CD14-positive monocyte (primary cell): Measurements from ENCODE around the gene SPIRE2. TPM values are rescaled to one million over a fixed set of nuclear protein-coding genes. Genes with fewer than 3 reads are reported as not detected.

Source experiments
- DNase-seq, 3 donors: peaks; one replicate each; pipeline ENCODE4 v3.0.0-alpha.2; 2011 to 2022
- H2AFZ ChIP-seq: 2 replicates; pipeline ENCODE4 v1.6.0; 2012; ENCODE audit warnings: mild to moderate bottlenecking, low read depth, low read length, inconsistent platforms; ENCODE audit not compliant: insufficient read depth, poor library complexity, severe bottlenecking
- H3K27ac ChIP-seq, 2 donors: 1 replicate in 1 of 2; 2 replicates in 1 of 2; pipeline ENCODE4 v1.5.1; 2012 to 2013; ENCODE audit warnings: low read length in 2 of 2, control low read depth in 1 of 2, inconsistent platforms in 1 of 2, low read depth in 1 of 2, mild to moderate bottlenecking in 1 of 2
- H3K27me3 ChIP-seq, 2 donors: one replicate each; pipeline versions ENCODE4 v1.6.0 to v1.6.1; 2011 to 2013; ENCODE audit warnings: low read length in 2 of 2; ENCODE audit not compliant: control insufficient read depth in 2 of 2, insufficient read depth in 2 of 2
- H3K36me3 ChIP-seq, 2 donors: replicated peaks in 1 of 2; 1 replicate in 1 of 2; 2 replicates in 1 of 2; pipeline versions ENCODE4 v1.5.1 to v1.6.1; 2012 to 2013; ENCODE audit warnings: low read length in 2 of 2, control low read depth in 1 of 2, inconsistent platforms in 1 of 2, mild to moderate bottlenecking in 1 of 2; ENCODE audit not compliant: insufficient read depth in 2 of 2, control insufficient read depth in 1 of 2
- H3K4me1 ChIP-seq, 2 donors: 1 replicate in 1 of 2; 2 replicates in 1 of 2; pipeline versions ENCODE4 v1.5.1 to v1.6.1; 2012 to 2013; ENCODE audit warnings: low read length in 2 of 2, control low read depth in 1 of 2, inconsistent platforms in 1 of 2, mild to moderate bottlenecking in 1 of 2, moderate library complexity in 1 of 2; ENCODE audit not compliant: insufficient read depth in 2 of 2, control insufficient read depth in 1 of 2
- H3K4me2 ChIP-seq: replicated peaks from 2 replicates; pipeline ENCODE3; 2012; ENCODE audit warnings: low read length, moderate library complexity, mild to moderate bottlenecking; ENCODE audit not compliant: poor library complexity, severe bottlenecking; ENCODE audit errors: extremely low read depth
- H3K4me3 ChIP-seq, 3 experiments: fragments of 200-600 bp in 1 of 3; sonication (generic) in 1 of 3; replicated peaks in 1 of 3; 1 replicate in 2 of 3; 2 replicates in 1 of 3; pipeline ENCODE4 v1.5.1; 2011 to 2013; ENCODE audit warnings: low read length in 3 of 3, mild to moderate bottlenecking in 3 of 3, control low read depth in 2 of 3, low read depth in 2 of 3, inconsistent platforms in 1 of 3, moderate library complexity in 1 of 3
- H3K79me2 ChIP-seq: 2 replicates; pipeline ENCODE4 v1.6.0; 2012; ENCODE audit warnings: mild to moderate bottlenecking, control low read depth, inconsistent platforms, low read length, moderate library complexity; ENCODE audit not compliant: insufficient read depth
- H3K9ac ChIP-seq: 2 replicates; pipeline ENCODE4 v1.6.0; 2017; ENCODE audit warnings: low read length, mild to moderate bottlenecking; ENCODE audit not compliant: insufficient read depth, poor library complexity, severe bottlenecking
- H3K9me3 ChIP-seq, 2 donors: replicated peaks in 1 of 2; 1 replicate in 1 of 2; 2 replicates in 1 of 2; pipeline versions ENCODE4 v1.5.1 to v1.6.1; 2012 to 2013; ENCODE audit warnings: low read length in 2 of 2, control low read depth in 1 of 2; ENCODE audit not compliant: control insufficient read depth in 1 of 2, insufficient read depth in 1 of 2
- H4K20me1 ChIP-seq: 2 replicates; pipeline ENCODE4 v1.6.0; 2012; ENCODE audit warnings: mild to moderate bottlenecking, low read length, control low read depth, moderate library complexity; ENCODE audit not compliant: insufficient read depth
- H3K27ac Mint-ChIP-seq, 7 donors: one replicate each; pipeline ENCODE4 v1.8.0; 2020; ENCODE audit warnings: mild to moderate bottlenecking in 7 of 7, mixed read lengths in 7 of 7, moderate library complexity in 6 of 7, inconsistent platforms in 2 of 7
- H3K27me3 Mint-ChIP-seq, 3 donors: one replicate each; pipeline ENCODE4 v1.8.0; 2021 to 2022; ENCODE audit warnings: low read depth in 3 of 3, mild to moderate bottlenecking in 3 of 3, mixed read lengths in 3 of 3, moderate library complexity in 3 of 3, inconsistent platforms in 1 of 3
- H3K36me3 Mint-ChIP-seq, 2 donors: one replicate each; pipeline ENCODE4 v1.8.0; 2020; ENCODE audit warnings: mixed read lengths in 2 of 2, inconsistent platforms in 1 of 2, mild to moderate bottlenecking in 1 of 2
- H3K4me1 Mint-ChIP-seq: one replicate; pipeline ENCODE4 v1.8.0; 2020; ENCODE audit warnings: mild to moderate bottlenecking, mixed read lengths
- H3K4me3 Mint-ChIP-seq, 2 donors: one replicate each; pipeline ENCODE4 v1.8.0; 2020; ENCODE audit warnings: mild to moderate bottlenecking in 2 of 2, mixed read lengths in 2 of 2, moderate library complexity in 1 of 2
- H3K9me3 Mint-ChIP-seq, 7 donors: one replicate each; pipeline ENCODE4 v1.8.0; 2020 to 2022; ENCODE audit warnings: mixed read lengths in 7 of 7, mild to moderate bottlenecking in 6 of 7, moderate library complexity in 6 of 7, inconsistent platforms in 2 of 7
- CTCF ChIP-seq: fragments of 200-600 bp; IDR thresholded peaks from one replicate; pipeline ENCODE4 v1.8.0; 2022; ENCODE audit warnings: antibody characterized with exemption, mild to moderate bottlenecking
- WGBS: methylation state at CpG from one replicate; pipeline ENCODE4 v1.1.5; 2013; ENCODE audit warnings: missing lambda C conversion rate; ENCODE audit not compliant: insufficient coverage; 5-methylcytosine and 5-hydroxymethylcytosine counted together
- intact Hi-C, 2 donors: fragments of 100-400 bp; cut with micrococcal nuclease; formaldehyde crosslinking; loops; one replicate each; pipeline versions ENCODE4 v1.15.0 to v1.15.1; 2023
- polyA minus RNA-seq: library from RNA; depleted of rRNA, polyadenylated mRNA; stranded (reverse); fragments of >200 nt; gene quantifications from 2 replicates; pipeline ENCODE4 v1.2.3, GENCODE V29; 2012
- polyA plus RNA-seq, 3 donors: library from polyadenylated mRNA; depleted of rRNA in 1 of 3; unstranded in 2 of 3; stranded (reverse) in 1 of 3; fragments of 300-500 nt in 2 of 3; fragments of >200 nt in 1 of 3; fragmentation: Illumina TruSeq in 2 of 3; gene quantifications; 1 replicate in 2 of 3; 2 replicates in 1 of 3; pipeline ENCODE4 v1.2.3, GENCODE V29; 2012 to 2021
- total RNA-seq, 12 experiments: library from RNA in 1 of 12; stranded (reverse) in 1 of 12; fragments of 120-200 nt in 1 of 12; gene quantifications; one replicate each; pipeline ENCODE4 v1.2.4 and lab custom pipeline; 2013 to 2026; ENCODE audit warnings: mixed read lengths in 6 of 12, inconsistent platforms in 1 of 12

The SPIRE2 gene
- total RNA-seq (2013) = 0.65 TPM
- polyA plus RNA-seq = 1 to 10 TPM in 1 of 3 donors, under 1 TPM in 1, not detected in 1; 0.09 to 1.2 TPM
- polyA minus RNA-seq = 0.42 and 0.88 TPM in 2 replicates
- 0.14 to 1.8 (median 0.49) reads per million in 11 experiments for total RNA-seq (lab: John Stamatoyannopoulos, UW)

DNA sequence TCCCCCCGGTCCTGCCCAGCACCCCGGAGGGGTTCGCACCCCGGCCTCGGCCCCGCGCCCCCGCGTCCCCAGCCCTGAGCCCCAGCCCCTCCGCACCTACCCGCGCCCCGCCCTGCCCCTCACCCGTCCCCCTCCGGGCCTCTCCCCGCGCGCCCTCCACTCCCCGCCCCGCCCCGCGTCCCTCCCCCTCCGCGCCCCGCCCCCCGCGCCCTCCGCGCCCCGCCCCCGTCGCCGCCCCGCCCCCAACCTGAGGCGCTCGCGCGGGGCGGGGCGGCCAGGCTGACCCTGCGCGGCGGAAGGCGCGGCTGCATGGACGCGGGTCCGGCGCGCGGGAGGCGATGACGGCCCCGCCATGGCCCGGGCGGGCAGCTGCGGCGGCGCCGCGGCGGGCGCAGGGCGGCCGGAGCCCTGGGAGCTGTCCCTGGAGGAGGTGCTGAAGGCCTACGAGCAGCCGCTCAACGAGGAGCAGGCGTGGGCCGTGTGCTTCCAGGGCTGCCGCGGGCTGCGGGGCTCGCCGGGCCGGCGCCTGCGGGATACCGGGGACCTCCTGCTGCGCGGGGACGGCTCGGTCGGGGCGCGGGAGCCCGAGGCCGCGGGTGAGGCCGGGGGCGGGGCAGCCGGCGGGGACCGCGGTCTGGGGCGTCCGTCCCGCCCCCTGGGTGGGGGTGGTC, at the start of gene SPIRE2:
Gene SPIRE2 (plus strand): TSS at position 277 of the 671 bp plus-strand sequence. CDS start 76 bp downstream, at position 353.
- peaks cover 8 to 13% of the 10 kb centered on the region in 2 donors for H3K4me1 ChIP-seq
- Mint-ChIP-seq H3K27me3 (peaks cover 27 to 47% (median 30%) of the 10 kb centered on the region in 3 donors), H3K9me3 (peaks cover 0 to 4% (median 2%) of the 10 kb centered on the region in 7 donors), H3K27ac (no peak within 1 kb of the TSS), H3K4me3 (peak within 1 kb of the TSS; percentile 58 to 85), H3K4me1 (peaks cover 7% of the 10 kb centered on the region), H3K36me3 (peaks cover 0 to 2% of the 10 kb centered on the region in 2 donors)
- DNase-seq = peak; percentile 50 to 62 (median 58)
- H3K4me3 ChIP-seq = peak within 1 kb of the TSS in 1 of 3 experiments; percentile 58
- H3K36me3 ChIP-seq = no peaks in the 10 kb centered on the region
- peak within 1 kb of the TSS; percentile 29 for H2AFZ ChIP-seq
- peaks cover 8 to 27% of the 10 kb centered on the region in 2 donors for H3K27me3 ChIP-seq
- no peak within 1 kb of the TSS for H3K9ac ChIP-seq
- no peak for TF ChIP-seq CTCF
- H3K4me2 ChIP-seq = peak within 1 kb of the TSS; percentile 65
- no peaks in the 10 kb centered on the region for H4K20me1 ChIP-seq
- no peak within 1 kb of the TSS for H3K27ac ChIP-seq
- no peaks in the 10 kb centered on the region for H3K79me2 ChIP-seq
- intact Hi-C loops = no loop called here
- WGBS = under 1% methylated on average over 72 of the region's 98 CpGs
- H3K9me3 ChIP-seq = no peaks in the 10 kb centered on the region

- no peaks in the 10 kb centered on the region for H3K9me3 ChIP-seq
- WGBS = 97% methylated on average over 12 of the region's 13 CpGs
- no peak overlapping the region for H2AFZ ChIP-seq
- TF ChIP-seq CTCF = no peak
- Mint-ChIP-seq H3K9me3 (no peaks in the 10 kb centered on the region), H3K4me3 (no peak overlapping the region), H3K4me1 (no peaks in the 10 kb centered on the region), H3K27ac (peak overlapping the region in 1 of 7 donors; percentile 76), H3K27me3 (peaks cover 0 to 1% (median 0%) of the 10 kb centered on the region in 3 donors), H3K36me3 (peaks cover 30 to 61% of the 10 kb centered on the region in 2 donors)
- no peaks in the 10 kb centered on the region for H3K79me2 ChIP-seq
- no peaks in the 10 kb centered on the region for H3K4me1 ChIP-seq
- H3K27me3 ChIP-seq = no peaks in the 10 kb centered on the region
- intact Hi-C loops = no loop called here
- no peaks in the 10 kb centered on the region for H4K20me1 ChIP-seq
- H3K9ac ChIP-seq = no peak overlapping the region
- peaks cover 21 to 40% of the 10 kb centered on the region in 2 donors for H3K36me3 ChIP-seq
- H3K4me2 ChIP-seq = no peak overlapping the region
- DNase-seq = no peak
- peak overlapping the region in 1 of 2 donors; percentile 14 for H3K27ac ChIP-seq
- no peak overlapping the region for H3K4me3 ChIP-seq
Observed at GRCh38 chr16:89779231-89779908, 48.9 kb upstream of the SPIRE2 start.
